ENCODE results near the gene PPIA. TPM values are rescaled to one million over a fixed set of nuclear protein-coding genes. Genes with fewer than 3 reads are reported as not detected.
A peak's percentile ranks its signal among the peaks of the same experiment; 100 is the strongest.

PPIA gene
- total RNA-seq, 1 experiment from 2014 or later = 3,599 TPM

DNA sequence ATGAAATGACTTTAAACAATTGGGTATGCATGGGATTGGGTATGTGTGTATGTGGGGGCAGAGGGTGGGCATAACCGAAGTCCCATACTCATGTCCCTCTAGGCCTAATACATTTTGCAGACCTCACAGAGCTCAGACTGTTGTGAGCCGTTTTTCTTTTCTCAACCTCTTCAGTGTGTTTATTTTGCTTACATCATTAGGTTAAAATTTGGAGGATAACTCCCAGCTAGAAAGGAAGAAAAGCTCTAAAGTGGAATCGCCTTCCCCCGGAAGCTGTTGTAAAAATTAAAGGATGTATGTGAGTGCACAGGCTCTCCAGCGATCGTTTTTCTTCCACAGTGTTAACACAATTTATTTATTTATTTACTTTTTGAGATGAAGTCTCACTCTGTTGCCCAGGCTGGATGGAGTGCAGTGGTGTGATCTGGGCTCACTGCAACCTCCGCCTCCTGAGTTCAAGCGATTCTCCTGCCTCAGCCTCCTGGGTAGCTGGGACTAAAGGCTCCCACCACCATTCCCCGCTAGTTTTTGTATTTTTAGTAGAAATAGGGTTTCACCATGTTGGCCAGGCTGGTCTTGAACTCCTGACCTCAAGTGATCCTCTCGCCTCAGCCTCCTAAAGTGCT lies 52.9 kb downstream of the PPIA start:
- TF ChIP-seq, protein P1, sequence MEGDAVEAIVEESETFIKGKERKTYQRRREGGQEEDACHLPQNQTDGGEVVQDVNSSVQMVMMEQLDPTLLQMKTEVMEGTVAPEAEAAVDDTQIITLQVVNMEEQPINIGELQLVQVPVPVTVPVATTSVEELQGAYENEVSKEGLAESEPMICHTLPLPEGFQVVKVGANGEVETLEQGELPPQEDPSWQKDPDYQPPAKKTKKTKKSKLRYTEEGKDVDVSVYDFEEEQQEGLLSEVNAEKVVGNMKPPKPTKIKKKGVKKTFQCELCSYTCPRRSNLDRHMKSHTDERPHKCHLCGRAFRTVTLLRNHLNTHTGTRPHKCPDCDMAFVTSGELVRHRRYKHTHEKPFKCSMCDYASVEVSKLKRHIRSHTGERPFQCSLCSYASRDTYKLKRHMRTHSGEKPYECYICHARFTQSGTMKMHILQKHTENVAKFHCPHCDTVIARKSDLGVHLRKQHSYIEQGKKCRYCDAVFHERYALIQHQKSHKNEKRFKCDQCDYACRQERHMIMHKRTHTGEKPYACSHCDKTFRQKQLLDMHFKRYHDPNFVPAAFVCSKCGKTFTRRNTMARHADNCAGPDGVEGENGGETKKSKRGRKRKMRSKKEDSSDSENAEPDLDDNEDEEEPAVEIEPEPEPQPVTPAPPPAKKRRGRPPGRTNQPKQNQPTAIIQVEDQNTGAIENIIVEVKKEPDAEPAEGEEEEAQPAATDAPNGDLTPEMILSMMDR (conservative IDR thresholded peaks at IDR 0.05) = no peak
- no peak for TF ChIP-seq EZH2 (IDR thresholded peaks at IDR 0.05; ENCODE audit: low read depth)
- POLR2A ChIA-PET (ENCODE audit: unreplicated experiment) = interaction anchor here (0.5 to 0.7 kb wide), 6 partner anchors 12 to 504 kb away, joined by 3 to 16 read pairs (median 9); no protein-coding TSS in a partner anchor
- peak overlapping the region; percentile 83 for H3K4me2 ChIP-seq

DNA sequence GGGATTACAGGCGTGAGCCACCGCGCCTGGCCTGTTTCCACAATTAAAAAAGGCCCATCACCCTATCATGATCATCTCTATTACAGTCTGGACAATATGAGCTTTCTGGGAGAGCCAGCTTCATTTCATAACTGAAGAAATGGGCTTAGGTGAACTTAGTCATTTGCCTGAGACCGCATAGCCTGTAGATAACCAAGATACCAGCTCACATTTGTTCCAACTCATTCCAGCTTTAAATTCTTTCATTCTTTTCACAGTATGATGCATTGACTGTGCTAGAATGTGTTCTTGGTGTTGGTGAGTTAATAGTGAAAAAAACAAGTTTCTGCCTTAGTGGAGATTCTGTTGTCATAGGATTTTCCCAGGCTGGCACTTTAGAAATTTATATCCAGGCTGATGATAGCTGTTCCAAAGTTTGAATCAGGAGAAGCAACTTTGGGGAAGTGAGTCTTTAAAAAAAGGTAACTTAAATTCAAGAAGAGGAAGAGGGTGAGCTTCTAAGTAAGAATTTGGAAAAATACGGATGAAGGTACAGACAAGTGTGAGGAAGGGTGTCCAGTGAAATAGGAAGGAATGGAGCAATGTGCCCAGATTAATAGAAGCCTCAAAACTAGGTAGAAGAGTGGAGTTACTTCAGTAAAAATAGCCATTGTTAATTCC lies 53.5 kb downstream of the PPIA start:
- H3K27ac ChIP-seq = no peak overlapping the region
- no peaks in the 10 kb centered on the region for H3K36me3 ChIP-seq (ENCODE audit: low read depth)
- H2AFZ ChIP-seq = no peak overlapping the region
- peak in 1 of 2 experiments; percentile 33 for DNase-seq
- ChIA-PET POLR2A (ENCODE audit: unreplicated experiment) (interaction anchor here (0.5 to 0.7 kb wide), 7 partner anchors 13 to 505 kb away, joined by 3 to 16 read pairs (median 9); no protein-coding TSS in a partner anchor), CTCF (interaction anchor here (0.6 to 1.6 kb wide), 4 partner anchors 35 to 286 kb away, joined by 4 to 13 read pairs (median 9); partner anchors contain the start of gene PURB)
- intact Hi-C loops (cut with micrococcal nuclease; ENCODE audit: unreplicated experiment) = loop anchor here (2.0 to 10.0 kb wide), 9 partner anchors 73 to 415 kb away; partner anchors contain the start of genes CCM2, TBRG4 and ZMIZ2
- H4K20me1 ChIP-seq (ENCODE audit: insufficient read depth) = peaks cover 23% of the 10 kb centered on the region
- TF ChIP-seq, protein P1 (conservative IDR thresholded peaks at IDR 0.05) = no peak
- TF ChIP-seq EZH2 (IDR thresholded peaks at IDR 0.05; ENCODE audit: low read depth) = no peak
- no peaks in the 10 kb centered on the region for H3K9me3 ChIP-seq (ENCODE audit: insufficient read depth, low read depth)
- peaks cover 34% of the 10 kb centered on the region for H3F3A ChIP-seq (ENCODE audit: insufficient read depth, low read depth)
- H3K4me2 ChIP-seq = 0 out of 2 replicates have a peak overlapping the region, but pooled peaks have one; percentile 83
- peaks cover 26% of the 10 kb centered on the region for H3K4me1 ChIP-seq (replicated peaks; ENCODE audit: insufficient read depth)
- peaks cover 33% of the 10 kb centered on the region for H3K79me2 ChIP-seq (ENCODE audit: low read depth)
- H3K4me3 ChIP-seq = no peak overlapping the region
- no peaks in the 10 kb centered on the region for H3K27me3 ChIP-seq (ENCODE audit: insufficient read depth, low read depth)
- no TSS peak for BruUV-seq (replicated peaks)
- H3K9me2 ChIP-seq (ENCODE audit: insufficient read depth) = no peaks in the 10 kb centered on the region

More for the DNA sequence above, 52.9 kb downstream of the PPIA start:
- CTCF ChIA-PET = interaction anchor here (0.6 to 1.6 kb wide), 3 partner anchors 36 to 287 kb away, joined by 4 to 13 read pairs (median 6); partner anchors contain the start of gene PURB
- Histone ChIP-seq H3K4me1 (replicated peaks; ENCODE audit: insufficient read depth) (peaks cover 27% of the 10 kb centered on the region), H3K9me3 (ENCODE audit: insufficient read depth, low read depth) (no peaks in the 10 kb centered on the region), H3K9me2 (ENCODE audit: insufficient read depth) (no peaks in the 10 kb centered on the region), H3K27me3 (ENCODE audit: insufficient read depth, low read depth) (no peaks in the 10 kb centered on the region), H3F3A (ENCODE audit: insufficient read depth, low read depth) (peaks cover 34% of the 10 kb centered on the region), H3K36me3 (ENCODE audit: low read depth) (no peaks in the 10 kb centered on the region), H4K20me1 (ENCODE audit: insufficient read depth) (peaks cover 28% of the 10 kb centered on the region), H3K27ac (no peak overlapping the region), H3K4me3 (peak overlapping the region; percentile 67), H2AFZ (no peak overlapping the region), H3K79me2 (ENCODE audit: low read depth) (peaks cover 40% of the 10 kb centered on the region)
- no TSS peak for BruUV-seq (replicated peaks)
- DNase-seq = peak in 1 of 2 experiments; percentile 30
- intact Hi-C loops (cut with micrococcal nuclease; ENCODE audit: unreplicated experiment) = loop anchor here (2.0 to 10.0 kb wide), 7 partner anchors 73 to 261 kb away; partner anchors contain the start of genes CCM2, TBRG4 and ZMIZ2

DNA sequence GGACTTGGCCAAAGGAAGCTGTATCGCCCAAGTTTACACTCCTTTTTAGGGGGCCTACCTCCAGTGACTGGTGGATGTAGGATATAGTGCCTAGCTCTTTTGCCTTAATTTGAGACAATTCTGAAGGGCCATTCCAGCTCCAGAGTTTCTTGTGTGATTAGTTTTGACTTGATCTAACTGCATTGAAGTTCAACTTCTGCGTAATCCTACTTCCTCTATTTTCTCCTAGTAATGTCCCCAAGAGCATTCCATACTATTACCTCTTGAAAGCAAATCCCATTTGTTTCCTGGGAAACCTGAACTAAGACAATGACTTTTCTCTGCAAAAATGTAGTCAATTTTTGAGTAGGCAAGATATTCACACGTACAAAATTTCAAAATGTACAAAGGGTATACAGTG lies 56.1 kb downstream of the PPIA start:
- H3K27me3 ChIP-seq (ENCODE audit: insufficient read depth, low read depth) = no peaks in the 10 kb centered on the region
- H3K79me2 ChIP-seq (ENCODE audit: low read depth) = peaks cover 8% of the 10 kb centered on the region; the same call in 1 of the 2 replicates
- CTCF ChIA-PET = no interaction called here
- H3F3A ChIP-seq (ENCODE audit: insufficient read depth, low read depth) = peaks cover 27% of the 10 kb centered on the region
- POLR2A ChIA-PET (ENCODE audit: unreplicated experiment) = no interaction called here
- DNase-seq = no peak
- TF ChIP-seq, protein P1 (conservative IDR thresholded peaks at IDR 0.05) = no peak
- no peak for TF ChIP-seq EZH2 (IDR thresholded peaks at IDR 0.05; ENCODE audit: low read depth)
- intact Hi-C loops (cut with micrococcal nuclease; ENCODE audit: unreplicated experiment) = loop anchor here (10.0 kb wide), 2 partner anchors 132 to 412 kb away; no protein-coding TSS in a partner anchor
- no peak overlapping the region for H3K4me3 ChIP-seq
- peaks cover 6% of the 10 kb centered on the region for H3K4me1 ChIP-seq (replicated peaks; ENCODE audit: insufficient read depth)
- H3K36me3 ChIP-seq (ENCODE audit: low read depth) = no peaks in the 10 kb centered on the region
- no TSS peak for BruUV-seq (replicated peaks)
- H3K4me2 ChIP-seq = no peak overlapping the region
- H2AFZ ChIP-seq = no peak overlapping the region
- no peaks in the 10 kb centered on the region for H3K9me2 ChIP-seq (ENCODE audit: insufficient read depth)
- no peak overlapping the region for H3K27ac ChIP-seq
- H3K9me3 ChIP-seq (ENCODE audit: insufficient read depth, low read depth) = no peaks in the 10 kb centered on the region
- no peaks in the 10 kb centered on the region for H4K20me1 ChIP-seq (ENCODE audit: insufficient read depth)

Measured in PC-9 (cell line).